ENCODE results near the gene ZNF562. TPM values are rescaled to one million over a fixed set of nuclear protein-coding genes. Genes with fewer than 3 reads are reported as not detected.
A peak's percentile ranks its signal among the peaks of the same experiment; 100 is the strongest.

The ZNF562 gene
- total and polyA plus RNA-seq, 10 of the 15 experiments (the other 5 are each of a cell fraction or from before 2014, with no cell fraction given), result 5.2 to 21.1 (median 10.7) TPM

DNA sequence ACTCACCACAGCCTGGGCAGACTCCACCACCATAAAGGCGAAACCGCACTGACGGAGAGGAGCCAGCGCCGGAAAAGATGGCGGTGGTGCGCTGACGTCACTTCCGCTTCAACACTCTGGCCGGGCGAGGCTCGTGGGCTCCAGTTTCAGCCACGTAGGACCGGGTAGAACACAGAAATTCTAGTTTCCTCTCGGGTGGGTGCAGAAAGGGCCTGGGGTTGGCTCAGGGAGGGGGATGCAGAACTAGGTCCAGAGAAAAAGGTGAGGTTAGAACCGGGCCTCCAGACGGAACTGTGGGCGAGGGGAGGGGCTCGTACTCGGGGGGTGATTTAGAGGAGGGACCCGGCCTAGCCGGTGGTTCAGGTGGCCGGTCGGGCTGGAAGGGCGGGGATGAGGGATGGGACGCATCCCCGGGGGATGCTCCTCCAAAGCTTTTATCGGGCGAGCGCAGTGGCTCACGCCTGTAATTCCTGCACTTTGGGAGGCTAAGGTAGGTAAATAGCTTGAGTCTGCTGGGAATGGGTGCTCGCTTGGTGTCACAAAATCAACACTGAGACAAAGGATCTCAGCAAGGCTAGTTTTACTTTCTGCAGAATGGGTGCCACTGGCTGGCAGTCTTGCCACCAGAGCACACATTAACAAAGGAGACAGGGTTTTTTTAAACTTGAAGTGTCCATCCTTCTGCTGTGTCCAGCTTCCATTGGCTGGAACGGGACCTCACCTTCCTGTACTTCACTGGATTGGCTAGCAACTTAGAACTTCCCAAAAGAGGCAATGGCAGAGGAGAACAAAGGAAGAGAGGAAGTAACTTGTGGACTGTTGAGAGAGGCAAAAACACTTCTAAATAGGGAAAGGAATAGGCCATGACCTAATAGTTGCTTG is 53.5 kb downstream of the ZNF562 start, which contains the start of gene ZNF561:
ZNF561 (minus strand) TSS at position 77 of the 882 bp plus-strand sequence. CDS start 1,776 bp downstream, outside the sequence.
- H3K27me3 ChIP-seq (replicated peaks in 1 of 2; ENCODE audit: control insufficient read depth in 2 of 2, insufficient read depth in 2 of 2, low read length in 1 of 2), result no peaks in the 10 kb centered on the region
- TF ChIP-seq CBX5 (IDR thresholded peaks at IDR 0.05; ENCODE audit: low read depth) (peak; percentile 72; the same call in 1 of the 2 replicates), HDAC6 (IDR thresholded peaks at IDR 0.05; ENCODE audit: unreplicated experiment) (peak; percentile 66), ZNF217 (IDR thresholded peaks at IDR 0.05) (peak; percentile 67; the same call in 1 of the 2 replicates), RBBP5 (conservative IDR thresholded peaks at IDR 0.05) (0 out of 2 replicates have a peak, but pooled peaks have one; percentile 55), ASH2L (IDR thresholded peaks at IDR 0.05; ENCODE audit: borderline replicate concordance, low read depth) (no peak), E2F8 (IDR thresholded peaks at IDR 0.05; ENCODE audit: low read depth, partially characterized antibody) (peak; percentile 93), NBN (IDR thresholded peaks at IDR 0.05) (peak; percentile 99), SRF (IDR thresholded peaks at IDR 0.05; ENCODE audit: low read depth in 2 of 2, low read length in 2 of 2) (peak in 1 of 2 experiments; percentile 74; a peak in 2 of 4 replicates), JUNB (IDR thresholded peaks at IDR 0.05) (peak; percentile 39; the same call in 1 of the 2 replicates), CREB1 (IDR thresholded peaks at IDR 0.05; ENCODE audit: low read depth) (peak; percentile 94), SUPT20H (IDR thresholded peaks at IDR 0.05; ENCODE audit: borderline replicate concordance, control insufficient read depth, low read depth, low read length) (no peak), NFYA (IDR thresholded peaks at IDR 0.05; ENCODE audit: borderline replicate concordance, low read depth, low read length) (no peak), EP300 (IDR thresholded peaks at IDR 0.05; ENCODE audit: borderline replicate concordance in 1 of 2, control insufficient read depth in 1 of 2, low read depth in 2 of 2, low read length in 2 of 2) (0 out of 4 replicates have a peak, but pooled peaks of 1 of the 2 experiments have one; percentile 8), SP1 (IDR thresholded peaks at IDR 0.05; ENCODE audit: low read depth, low read length) (peak; percentile 26)
- TF ChIP-seq, protein P1, sequence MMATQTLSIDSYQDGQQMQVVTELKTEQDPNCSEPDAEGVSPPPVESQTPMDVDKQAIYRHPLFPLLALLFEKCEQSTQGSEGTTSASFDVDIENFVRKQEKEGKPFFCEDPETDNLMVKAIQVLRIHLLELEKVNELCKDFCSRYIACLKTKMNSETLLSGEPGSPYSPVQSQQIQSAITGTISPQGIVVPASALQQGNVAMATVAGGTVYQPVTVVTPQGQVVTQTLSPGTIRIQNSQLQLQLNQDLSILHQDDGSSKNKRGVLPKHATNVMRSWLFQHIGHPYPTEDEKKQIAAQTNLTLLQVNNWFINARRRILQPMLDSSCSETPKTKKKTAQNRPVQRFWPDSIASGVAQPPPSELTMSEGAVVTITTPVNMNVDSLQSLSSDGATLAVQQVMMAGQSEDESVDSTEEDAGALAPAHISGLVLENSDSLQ (IDR thresholded peaks at IDR 0.05), result peak; percentile 20; the same call in 1 of the 2 replicates
- TF ChIP-seq, protein P2, sequence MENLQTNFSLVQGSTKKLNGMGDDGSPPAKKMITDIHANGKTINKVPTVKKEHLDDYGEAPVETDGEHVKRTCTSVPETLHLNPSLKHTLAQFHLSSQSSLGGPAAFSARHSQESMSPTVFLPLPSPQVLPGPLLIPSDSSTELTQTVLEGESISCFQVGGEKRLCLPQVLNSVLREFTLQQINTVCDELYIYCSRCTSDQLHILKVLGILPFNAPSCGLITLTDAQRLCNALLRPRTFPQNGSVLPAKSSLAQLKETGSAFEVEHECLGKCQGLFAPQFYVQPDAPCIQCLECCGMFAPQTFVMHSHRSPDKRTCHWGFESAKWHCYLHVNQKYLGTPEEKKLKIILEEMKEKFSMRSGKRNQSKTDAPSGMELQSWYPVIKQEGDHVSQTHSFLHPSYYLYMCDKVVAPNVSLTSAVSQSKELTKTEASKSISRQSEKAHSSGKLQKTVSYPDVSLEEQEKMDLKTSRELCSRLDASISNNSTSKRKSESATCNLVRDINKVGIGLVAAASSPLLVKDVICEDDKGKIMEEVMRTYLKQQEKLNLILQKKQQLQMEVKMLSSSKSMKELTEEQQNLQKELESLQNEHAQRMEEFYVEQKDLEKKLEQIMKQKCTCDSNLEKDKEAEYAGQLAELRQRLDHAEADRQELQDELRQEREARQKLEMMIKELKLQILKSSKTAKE (IDR thresholded peaks at IDR 0.05; ENCODE audit: low read depth, poor library complexity, severe bottlenecking), result peak; percentile 73

More for the DNA sequence above, 53.5 kb downstream of the ZNF562 start, which contains the start of gene ZNF561:
- DNase-seq (ENCODE audit: low read depth, low spot score) (peak; percentile 61), ATAC-seq (peak; percentile 94), FAIRE-seq (no peak)
- WGBS (ENCODE audit: insufficient coverage, insufficient replicate concordance, low lambda C conversion rate, missing lambda C conversion rate), result 1% methylated on average over 33 of the region's 33 CpGs
- Histone ChIP-seq H4K20me1 (ENCODE audit: control insufficient read depth, insufficient read depth) (no peaks in the 10 kb centered on the region), H3K9ac (ENCODE audit: control insufficient read depth, insufficient read depth, low read length) (peak within 1 kb of the TSS; percentile 94), H3K9me3 (replicated peaks; ENCODE audit: control insufficient read depth, insufficient read depth, low read length) (no peaks in the 10 kb centered on the region; the same call in 2 of the 3 replicates), H3K36me3 (ENCODE audit: control insufficient read depth in 2 of 2, insufficient read depth in 2 of 2, low read length in 1 of 2) (peaks cover 3 to 19% of the 10 kb centered on the region in 2 experiments), H3K27ac (ENCODE audit: control insufficient read depth, insufficient read depth) (peak within 1 kb of the TSS; percentile 99), H3K4me1 (ENCODE audit: control insufficient read depth, insufficient read depth, low read length) (peaks cover 3% of the 10 kb centered on the region; the same call in 1 of the 2 replicates), H3K79me2 (ENCODE audit: control insufficient read depth, insufficient read depth, low read length) (peaks cover 18% of the 10 kb centered on the region), H3K4me2 (ENCODE audit: control insufficient read depth, insufficient read depth) (peak within 1 kb of the TSS; percentile 85), H2AFZ (ENCODE audit: control insufficient read depth, low read depth, low read length) (peak within 1 kb of the TSS; percentile 95), H3K4me3 (peak within 1 kb of the TSS; percentile 87)
- POLR2A ChIA-PET, result interaction anchor here (1.5 kb wide), 1 partner anchor 174 kb away, joined by 4 read pairs; no protein-coding TSS in a partner anchor
- in situ Hi-C loops (cut with MboI), result loop anchor here (5.0 to 10.0 kb wide), 2 partner anchors 171 to 487 kb away; no protein-coding TSS in a partner anchor
- SMC1A ChIA-PET (ENCODE audit: uncharacterized antibody, unreplicated experiment), result no interaction called here
- TSS peak; percentile 99 for BruUV-seq (replicated peaks)
- CTCF ChIA-PET, result interaction anchor here (1.0 to 1.9 kb wide), 4 partner anchors 13 to 416 kb away, joined by 3 to 7 read pairs (median 4); no protein-coding TSS in a partner anchor
- intact Hi-C loops (cut with micrococcal nuclease; ENCODE audit: unreplicated experiment), result loop anchor here (1.0 kb wide), 1 partner anchor 485 kb away; no protein-coding TSS in a partner anchor
- RAD21 ChIA-PET (ENCODE audit: unreplicated experiment), result interaction anchor here (0.6 to 1.2 kb wide), 3 partner anchors 175 to 179 kb away, joined by 3 to 4 read pairs (median 3); no protein-coding TSS in a partner anchor
